ENCODE results near the gene RPS8. TPM values are rescaled to one million over a fixed set of nuclear protein-coding genes. Genes with fewer than 3 reads are reported as not detected.
A peak's percentile ranks its signal among the peaks of the same experiment; 100 is the strongest.
"Not testable (repeated sequence)": the region's sequence is repeated elsewhere in the genome, so short reads cannot be mapped to it uniquely, and the experiment has no call there.

The RPS8 gene
- total RNA-seq, 1 donor from 2014 or later, result 2,191 TPM

- Mint-ChIP-seq H3K27me3 (ENCODE audit: low read depth) (no peaks in the 10 kb centered on the region), H3K4me3 (no peak within 1 kb of the TSS), H3K4me1 (peaks cover 27% of the 10 kb centered on the region), H3K36me3 (no peaks in the 10 kb centered on the region), H3K27ac (no peak within 1 kb of the TSS), H3K9me3 (no peaks in the 10 kb centered on the region)
- TF ChIP-seq CTCF (IDR thresholded peaks at IDR 0.05; ENCODE audit: unreplicated experiment), result no peak
- no peak for DNase-seq (ENCODE audit: low spot score in 2 of 2, unreplicated experiment in 2 of 2)
Observed at GRCh38 chr1:44788120-44788860, 12.9 kb downstream of the RPS8 start, which contains the start of gene BEST4. Gene BEST4, minus strand, starts transcription at chr1:44788170. Its CDS starts 465 bp downstream, at chr1:44787705.

- no peak for TF ChIP-seq CTCF (IDR thresholded peaks at IDR 0.05; ENCODE audit: unreplicated experiment)
- Mint-ChIP-seq H3K9me3 (no peaks in the 10 kb centered on the region), H3K27ac (no peak overlapping the region), H3K27me3 (ENCODE audit: low read depth) (no peaks in the 10 kb centered on the region), H3K36me3 (no peaks in the 10 kb centered on the region), H3K4me3 (no peak overlapping the region), H3K4me1 (peaks cover 14% of the 10 kb centered on the region)
- DNase-seq (ENCODE audit: low spot score in 2 of 2, unreplicated experiment in 2 of 2), result no peak
Observed at GRCh38 chr1:44790968-44791801, 15.8 kb downstream of the RPS8 start.

- H3K27me3 Mint-ChIP-seq (ENCODE audit: low read depth), result no peaks in the 10 kb centered on the region
- no peak for TF ChIP-seq CTCF (IDR thresholded peaks at IDR 0.05; ENCODE audit: unreplicated experiment)
- peak overlapping the region; percentile 37 for H3K27ac Mint-ChIP-seq
- no peak for DNase-seq (ENCODE audit: low spot score in 2 of 2, unreplicated experiment in 2 of 2)
- peaks cover 10% of the 10 kb centered on the region for H3K4me1 Mint-ChIP-seq
- H3K4me3 Mint-ChIP-seq, result no peak overlapping the region
- H3K36me3 Mint-ChIP-seq, result no peaks in the 10 kb centered on the region
- H3K9me3 Mint-ChIP-seq, result no peaks in the 10 kb centered on the region
Observed at GRCh38 chr1:44792736-44793502, 17.6 kb downstream of the RPS8 start.

- peaks cover 23% of the 10 kb centered on the region for H3K4me1 Mint-ChIP-seq
- H3K27ac Mint-ChIP-seq; H3K36me3 Mint-ChIP-seq; H3K9me3 Mint-ChIP-seq; H3K27me3 Mint-ChIP-seq (ENCODE audit: low read depth); H3K4me3 Mint-ChIP-seq; DNase-seq (ENCODE audit: low spot score in 2 of 2, unreplicated experiment in 2 of 2): not testable (repeated sequence)
Observed at GRCh38 chr1:44797886-44798285, 22.5 kb downstream of the RPS8 start.

- peaks cover 3% of the 10 kb centered on the region for H3K27me3 Mint-ChIP-seq (ENCODE audit: low read depth)
- H3K27ac Mint-ChIP-seq, result no peak overlapping the region
- no peaks in the 10 kb centered on the region for H3K9me3 Mint-ChIP-seq
- no peak for DNase-seq (ENCODE audit: low spot score in 2 of 2, unreplicated experiment in 2 of 2)
- H3K4me1 Mint-ChIP-seq, result peaks cover 17% of the 10 kb centered on the region
- peaks cover 8% of the 10 kb centered on the region for H3K36me3 Mint-ChIP-seq
- H3K4me3 Mint-ChIP-seq, result no peak overlapping the region
- no peak for TF ChIP-seq CTCF (IDR thresholded peaks at IDR 0.05; ENCODE audit: unreplicated experiment)
Observed at GRCh38 chr1:44798481-44799365, 23.4 kb downstream of the RPS8 start.

Measured in mesothelial cell of epicardium (in vitro differentiated cells).